Sigmoid colon (tissue), 7 donors: ENCODE data around the gene ABHD15. TPM values are rescaled to one million over a fixed set of nuclear protein-coding genes. Genes with fewer than 3 reads are reported as not detected.
A peak's percentile ranks its signal among the peaks of the same experiment; 100 is the strongest.

Source experiments
- DNase-seq: peaks from one replicate; pipeline ENCODE4 v3.0.0-alpha.2; 2019
- H3K27ac ChIP-seq, 4 donors: fragments of 200-600 bp; sonication (generic); one replicate each; pipeline ENCODE4 v1.5.1; 2016 to 2019; ENCODE audit warnings: mild to moderate bottlenecking in 1 of 4
- H3K27me3 ChIP-seq, 3 donors: fragments of 200-600 bp; sonication (generic); one replicate each; pipeline ENCODE4 v1.5.1; 2019; ENCODE audit warnings: mild to moderate bottlenecking in 1 of 3
- H3K36me3 ChIP-seq, 4 donors: fragments of 200-600 bp; sonication (generic); one replicate each; pipeline ENCODE4 v1.5.1; 2016 to 2019
- H3K4me1 ChIP-seq, 4 donors: fragments of 200-600 bp; sonication (generic); one replicate each; pipeline ENCODE4 v1.5.1; 2017 to 2019
- H3K4me3 ChIP-seq, 4 donors: fragments of 200-600 bp; sonication (generic); one replicate each; pipeline ENCODE4 v1.5.1; 2017 to 2019; ENCODE audit warnings: mild to moderate bottlenecking in 2 of 4, moderate library complexity in 1 of 4
- H3K9me3 ChIP-seq, 4 donors: fragments of 200-600 bp in 3 of 4; sonication (generic) in 3 of 4; one replicate each; pipeline versions ENCODE4 v1.5.1 to v1.6.1; 2013 to 2019
- EP300 ChIP-seq, 4 donors: sonication (generic); formaldehyde crosslinking; IDR thresholded peaks; one replicate each; pipeline ENCODE4 v1.6.1; 2017; ENCODE audit warnings: antibody characterized with exemption in 4 of 4
- POLR2A ChIP-seq, 2 donors: fragments of 450-650 bp; IDR thresholded peaks; one replicate each; pipeline ENCODE4 v1.6.1; 2016; ENCODE audit warnings: antibody characterized with exemption in 2 of 2, mild to moderate bottlenecking in 2 of 2, moderate library complexity in 2 of 2
- POLR2AphosphoS5 ChIP-seq, 4 donors: sonication (generic); formaldehyde crosslinking; IDR thresholded peaks; one replicate each; pipeline ENCODE4 v1.6.1; 2017; ENCODE audit warnings: antibody characterized with exemption in 4 of 4
- WGBS, 2 donors: extraction: QIAGEN DNeasy Blood & Tissue Kit; methylation state at CpG; one replicate each; pipeline ENCODE4 v1.1.7; 2013; 5-methylcytosine and 5-hydroxymethylcytosine counted together
- intact Hi-C: fragments of 100-400 bp; cut with DNase I; formaldehyde crosslinking; loops from one replicate; pipeline ENCODE4 v1.15.1; 2023
- polyA plus RNA-seq, 3 donors: library from polyadenylated mRNA; stranded (reverse); fragments of 200-250 nt; gene quantifications; one replicate each; pipeline ENCODE4 v1.2.3, GENCODE V29; 2013
- total RNA-seq, 4 donors: library from RNA; depleted of rRNA; stranded (reverse); fragments of >200 nt; gene quantifications; one replicate each; pipeline ENCODE4 v1.1.0, GENCODE V29; 2016
- TF ChIP-seq, protein P1 (sequence below), 4 experiments: fragments of 450-650 bp in 3 of 4; fragments of 200-600 bp in 1 of 4; IDR thresholded peaks; one replicate each; pipeline ENCODE4 v1.5.1; 2016 to 2019; ENCODE audit warnings: antibody characterized with exemption in 4 of 4, mild to moderate bottlenecking in 3 of 4, moderate library complexity in 2 of 4
- donor health status: healthy with polysubstance abuse.
- donor health status: Bipolar disorder and iron deficiency.
- donor health status: healthy.

ABHD15 gene
- total and polyA plus RNA-seq, 7 donors: 4.1 to 10.8 (median 5.4) TPM

DNA sequence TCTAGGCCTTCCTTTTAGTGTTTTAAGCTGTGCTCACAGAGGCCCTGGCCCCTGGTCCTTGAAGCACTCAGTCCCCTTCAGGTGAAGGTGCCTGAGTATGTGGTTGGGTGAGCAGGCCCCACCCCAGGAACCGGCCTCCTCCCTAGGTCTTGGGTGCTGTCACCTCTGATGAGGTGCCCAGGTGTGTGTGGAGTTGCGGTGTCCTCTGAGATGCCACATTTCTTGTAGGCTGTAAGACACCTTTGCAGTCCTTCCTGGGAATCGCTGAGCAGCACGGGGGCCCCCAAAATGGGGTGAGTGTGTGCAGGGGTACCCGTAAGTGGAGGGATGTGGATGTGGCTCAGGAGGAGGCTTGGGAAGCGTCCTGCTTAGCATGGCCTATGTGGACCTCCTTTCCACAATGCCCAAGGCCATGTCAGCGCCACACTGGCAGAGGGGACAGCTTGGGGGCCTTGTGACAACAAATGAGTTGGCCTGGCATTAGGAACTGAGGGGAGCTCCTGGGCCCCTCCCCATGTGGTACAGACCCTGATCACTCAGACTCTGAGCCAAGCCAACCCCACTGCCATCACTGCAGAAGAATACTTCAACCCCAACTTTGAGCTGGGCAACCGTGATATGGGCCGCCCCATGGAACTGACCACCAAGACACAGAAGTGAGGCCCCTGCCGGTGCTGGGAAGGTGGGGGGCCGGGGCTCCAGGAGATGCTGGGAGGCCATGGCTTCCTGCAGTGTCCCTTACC, 44.7 kb upstream of the ABHD15 start:
- TF ChIP-seq EP300 (IDR thresholded peaks at IDR 0.05) (no peak), POLR2AphosphoS5 (IDR thresholded peaks at IDR 0.05) (no peak), POLR2A (IDR thresholded peaks at IDR 0.05) (no peak)
- TF ChIP-seq, protein P1, sequence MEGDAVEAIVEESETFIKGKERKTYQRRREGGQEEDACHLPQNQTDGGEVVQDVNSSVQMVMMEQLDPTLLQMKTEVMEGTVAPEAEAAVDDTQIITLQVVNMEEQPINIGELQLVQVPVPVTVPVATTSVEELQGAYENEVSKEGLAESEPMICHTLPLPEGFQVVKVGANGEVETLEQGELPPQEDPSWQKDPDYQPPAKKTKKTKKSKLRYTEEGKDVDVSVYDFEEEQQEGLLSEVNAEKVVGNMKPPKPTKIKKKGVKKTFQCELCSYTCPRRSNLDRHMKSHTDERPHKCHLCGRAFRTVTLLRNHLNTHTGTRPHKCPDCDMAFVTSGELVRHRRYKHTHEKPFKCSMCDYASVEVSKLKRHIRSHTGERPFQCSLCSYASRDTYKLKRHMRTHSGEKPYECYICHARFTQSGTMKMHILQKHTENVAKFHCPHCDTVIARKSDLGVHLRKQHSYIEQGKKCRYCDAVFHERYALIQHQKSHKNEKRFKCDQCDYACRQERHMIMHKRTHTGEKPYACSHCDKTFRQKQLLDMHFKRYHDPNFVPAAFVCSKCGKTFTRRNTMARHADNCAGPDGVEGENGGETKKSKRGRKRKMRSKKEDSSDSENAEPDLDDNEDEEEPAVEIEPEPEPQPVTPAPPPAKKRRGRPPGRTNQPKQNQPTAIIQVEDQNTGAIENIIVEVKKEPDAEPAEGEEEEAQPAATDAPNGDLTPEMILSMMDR (IDR thresholded peaks at IDR 0.05): no peak
- no peaks in the 10 kb centered on the region for H3K36me3 ChIP-seq
- no peaks in the 10 kb centered on the region for H3K27me3 ChIP-seq
- DNase-seq: peak; percentile 63
- H3K9me3 ChIP-seq: no peaks in the 10 kb centered on the region
- H3K4me3 ChIP-seq: no peak overlapping the region
- WGBS, 2 donors: 96 to 98% methylated on average over 11 of the region's 11 CpGs
- H3K4me1 ChIP-seq: peaks cover 0 to 41% (median 39%) of the 10 kb centered on the region in 4 donors
- no peak overlapping the region for H3K27ac ChIP-seq
- intact Hi-C loops: loop anchor here (10.0 kb wide), 1 partner anchor 153 kb away; no protein-coding TSS in a partner anchor

- intact Hi-C loops: loop anchor here (10.0 kb wide), 1 partner anchor 154 kb away; no protein-coding TSS in a partner anchor
- TF ChIP-seq POLR2AphosphoS5 (IDR thresholded peaks at IDR 0.05) (no peak), POLR2A (IDR thresholded peaks at IDR 0.05) (no peak), EP300 (IDR thresholded peaks at IDR 0.05) (no peak)
- TF ChIP-seq, protein P1 (IDR thresholded peaks at IDR 0.05): no peak
- peak; percentile 28 for DNase-seq
- H3K36me3 ChIP-seq: no peaks in the 10 kb centered on the region
- no peaks in the 10 kb centered on the region for H3K9me3 ChIP-seq
- no peak overlapping the region for H3K4me3 ChIP-seq
- no peaks in the 10 kb centered on the region for H3K27me3 ChIP-seq
- 83 to 88% methylated on average over 3 of the region's 3 CpGs for WGBS, 2 donors
- H3K4me1 ChIP-seq: peaks cover 0 to 30% (median 27%) of the 10 kb centered on the region in 4 donors
- no peak overlapping the region for H3K27ac ChIP-seq
Observed at GRCh38 chr17:29610395-29610794, 43.6 kb upstream of the ABHD15 start.

GRCh38 chr17:29608986-29609385, 42.1 kb upstream of the ABHD15 start:
- no peak overlapping the region for H3K27ac ChIP-seq
- peaks cover 0 to 16% (median 14%) of the 10 kb centered on the region in 4 donors for H3K4me1 ChIP-seq
- DNase-seq: peak; percentile 63
- no peaks in the 10 kb centered on the region for H3K9me3 ChIP-seq
- intact Hi-C loops: no loop called here
- no peak for TF ChIP-seq POLR2A (IDR thresholded peaks at IDR 0.05)
- TF ChIP-seq, protein P1 (IDR thresholded peaks at IDR 0.05): no peak
- TF ChIP-seq POLR2AphosphoS5 (IDR thresholded peaks at IDR 0.05): no peak
- TF ChIP-seq EP300 (IDR thresholded peaks at IDR 0.05): no peak
- H3K36me3 ChIP-seq: no peaks in the 10 kb centered on the region
- H3K4me3 ChIP-seq: no peak overlapping the region
- no peaks in the 10 kb centered on the region for H3K27me3 ChIP-seq
- 93% methylated on average over 15 of the region's 15 CpGs for WGBS, 2 donors

DNA sequence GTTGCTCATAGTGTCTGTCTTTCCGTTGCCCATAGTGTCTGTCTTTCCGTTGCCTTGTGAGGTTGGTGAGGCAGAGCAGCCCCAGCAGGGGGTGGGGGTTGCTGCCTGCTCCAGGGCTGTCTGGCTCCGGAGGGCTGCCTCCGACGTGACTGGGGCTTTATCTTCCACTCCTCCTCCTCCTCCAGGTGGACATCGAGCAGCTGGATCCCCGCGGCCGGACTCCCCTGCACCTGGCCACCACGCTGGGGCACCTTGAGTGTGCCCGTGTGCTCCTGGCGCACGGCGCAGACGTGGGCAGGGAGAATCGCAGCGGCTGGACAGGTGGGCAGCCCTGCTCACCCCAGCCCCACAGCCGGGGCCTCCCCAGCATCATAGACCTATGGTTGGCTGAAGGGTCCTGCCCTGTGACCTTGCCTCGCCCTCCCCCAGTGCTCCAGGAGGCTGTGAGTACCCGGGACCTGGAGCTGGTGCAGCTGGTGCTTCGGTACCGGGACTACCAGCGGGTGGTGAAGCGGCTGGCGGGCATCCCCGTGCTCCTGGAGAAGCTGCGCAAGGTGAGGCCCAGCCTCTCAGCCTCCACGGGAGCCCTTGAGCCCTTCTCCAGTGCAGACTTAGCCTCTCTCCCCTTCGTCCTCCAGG, 40.8 kb upstream of the ABHD15 start:
- Histone ChIP-seq H3K27ac (no peak overlapping the region), H3K27me3 (no peaks in the 10 kb centered on the region), H3K9me3 (no peaks in the 10 kb centered on the region), H3K4me1 (peaks cover 0 to 2% (median under 1%) of the 10 kb centered on the region in 4 donors), H3K4me3 (no peak overlapping the region), H3K36me3 (no peaks in the 10 kb centered on the region)
- WGBS, 2 donors: 95 to 96% methylated on average over 29 of the region's 29 CpGs
- no peak for DNase-seq
- intact Hi-C loops: no loop called here
- TF ChIP-seq, protein P1 (IDR thresholded peaks at IDR 0.05): no peak
- TF ChIP-seq POLR2AphosphoS5 (IDR thresholded peaks at IDR 0.05): no peak
- TF ChIP-seq POLR2A (IDR thresholded peaks at IDR 0.05): no peak
- TF ChIP-seq EP300 (IDR thresholded peaks at IDR 0.05): no peak
